Tibial artery (tissue), 4 donors: Measurements from ENCODE around the gene GPR68.
"Not testable (repeated sequence)": the region's sequence is repeated elsewhere in the genome, so short reads cannot be mapped to it uniquely, and the experiment has no call there.

Experiments used
- DNase-seq, 2 donors: peaks; one replicate each; pipeline ENCODE4 v3.0.0-alpha.2; 2019
- H3K27ac ChIP-seq, 2 donors: fragments of 200-600 bp; sonication (generic) in 1 of 2; 1 replicate in 1 of 2; 2 replicates in 1 of 2; pipeline ENCODE4 v1.5.1; 2018 to 2019; ENCODE audit warnings: mild to moderate bottlenecking in 1 of 2
- H3K27me3 ChIP-seq, 2 donors: fragments of 200-600 bp; sonication (generic) in 1 of 2; one replicate each; pipeline versions ENCODE4 v1.5.1 to v1.6.0; 2016 to 2019
- H3K36me3 ChIP-seq, 3 donors: fragments of 200-600 bp; sonication (generic) in 2 of 3; one replicate each; pipeline ENCODE4 v1.5.1; 2016 to 2019; ENCODE audit warnings: mild to moderate bottlenecking in 2 of 3
- H3K4me1 ChIP-seq, 4 donors: fragments of 200-600 bp; sonication (generic) in 2 of 4; 1 replicate in 3 of 4; 2 replicates in 1 of 4; pipeline ENCODE4 v1.5.1; 2016 to 2019
- H3K4me3 ChIP-seq, 2 donors: fragments of 200-600 bp; sonication (generic) in 1 of 2; 1 replicate in 1 of 2; 2 replicates in 1 of 2; pipeline ENCODE4 v1.5.1; 2018 to 2019; ENCODE audit warnings: mild to moderate bottlenecking in 2 of 2
- H3K9me3 ChIP-seq, 3 donors: fragments of 200-600 bp; sonication (generic) in 1 of 3; one replicate each; pipeline ENCODE4 v1.5.1; 2016 to 2019
- CTCF ChIP-seq, 2 experiments: fragments of 200-600 bp in 1 of 2; fragments of 450-650 bp in 1 of 2; IDR thresholded peaks; one replicate each; pipeline ENCODE4 v1.5.1; 2017 to 2019; ENCODE audit warnings: antibody characterized with exemption in 2 of 2, mild to moderate bottlenecking in 1 of 2, moderate library complexity in 1 of 2
- intact Hi-C: fragments of 100-400 bp; cut with DNase I; formaldehyde crosslinking; loops from one replicate; pipeline ENCODE4 v1.15.0; 2023; ENCODE audit warnings: low total_unique reads

Gene GPR68

GRCh38 chr14:91187271-91187670 lies 57.2 kb downstream of the GPR68 start:
- Histone ChIP-seq H3K27me3 (no peaks in the 10 kb centered on the region), H3K27ac (no peak overlapping the region), H3K4me1 (no peaks in the 10 kb centered on the region), H3K4me3 (no peak overlapping the region), H3K36me3 (peaks cover 43 to 84% (median 71%) of the 10 kb centered on the region in 3 donors), H3K9me3 (no peaks in the 10 kb centered on the region)
- DNase-seq, result no peak
- TF ChIP-seq CTCF (IDR thresholded peaks at IDR 0.05), result no peak
- intact Hi-C loops, result loop anchor here (5.0 kb wide), 2 partner anchors 85 to 100 kb away; no protein-coding TSS in a partner anchor

- no peaks in the 10 kb centered on the region for H3K9me3 ChIP-seq
- intact Hi-C loops, result loop anchor here (5.0 kb wide), 2 partner anchors 86 to 101 kb away; no protein-coding TSS in a partner anchor
- DNase-seq, result no peak
- peaks cover 38 to 87% (median 72%) of the 10 kb centered on the region in 3 donors for H3K36me3 ChIP-seq
- no peak overlapping the region for H3K27ac ChIP-seq
- TF ChIP-seq CTCF (IDR thresholded peaks at IDR 0.05), result no peak
- no peaks in the 10 kb centered on the region for H3K4me1 ChIP-seq
- no peaks in the 10 kb centered on the region for H3K27me3 ChIP-seq
- H3K4me3 ChIP-seq, result no peak overlapping the region
These were observed 57.9 kb downstream of the GPR68 start for GRCh38 chr14:91186515-91187066.

GRCh38 chr14:91185721-91186120 lies 58.8 kb downstream of the GPR68 start:
- DNase-seq, result no peak
- intact Hi-C loops, result loop anchor here (5.0 kb wide), 2 partner anchors 87 to 102 kb away; no protein-coding TSS in a partner anchor
- TF ChIP-seq CTCF (IDR thresholded peaks at IDR 0.05), result no peak
- no peaks in the 10 kb centered on the region for H3K4me1 ChIP-seq
- H3K36me3 ChIP-seq, result peaks cover 44 to 85% (median 69%) of the 10 kb centered on the region in 3 donors
- H3K27me3 ChIP-seq, result no peaks in the 10 kb centered on the region
- no peak overlapping the region for H3K4me3 ChIP-seq
- H3K27ac ChIP-seq, result no peak overlapping the region
- no peaks in the 10 kb centered on the region for H3K9me3 ChIP-seq

- no peaks in the 10 kb centered on the region for H3K4me1 ChIP-seq
- H3K27me3 ChIP-seq, result no peaks in the 10 kb centered on the region
- intact Hi-C loops, result no loop called here
- no peak overlapping the region for H3K4me3 ChIP-seq
- no peaks in the 10 kb centered on the region for H3K9me3 ChIP-seq
- no peak for TF ChIP-seq CTCF (IDR thresholded peaks at IDR 0.05)
- H3K36me3 ChIP-seq, result peaks cover 42 to 77% (median 63%) of the 10 kb centered on the region in 3 donors
- DNase-seq, result no peak
- no peak overlapping the region for H3K27ac ChIP-seq
These were observed 59.9 kb downstream of the GPR68 start for GRCh38 chr14:91184559-91184958.

- H3K9me3 ChIP-seq, H3K27me3 ChIP-seq, H3K27ac ChIP-seq, intact Hi-C loops, H3K4me3 ChIP-seq, DNase-seq, H3K4me1 ChIP-seq: not testable (repeated sequence)
- H3K36me3 ChIP-seq, result peaks cover 34 to 59% (median 51%) of the 10 kb centered on the region in 3 donors
These were observed 61.8 kb downstream of the GPR68 start for GRCh38 chr14:91182753-91183152.
